Measurements from ENCODE around the gene PCBP3. TPM values are rescaled to one million over a fixed set of nuclear protein-coding genes. Genes with fewer than 3 reads are reported as not detected.

Gene PCBP3
- total RNA-seq, 1 donor from 2014 or later: 11.8 TPM

GRCh38 chr21:45989355-45990048 lies 346.0 kb downstream of the PCBP3 start:
- Mint-ChIP-seq H3K27ac (ENCODE audit: unreplicated experiment) (no peak overlapping the region), H3K4me3 (ENCODE audit: unreplicated experiment) (no peak overlapping the region), H3K4me1 (ENCODE audit: low read depth) (peaks cover 8% of the 10 kb centered on the region), H3K27me3 (ENCODE audit: low read depth) (no peaks in the 10 kb centered on the region), H3K9me3 (ENCODE audit: low read depth) (no peaks in the 10 kb centered on the region), H3K36me3 (ENCODE audit: low read depth) (peaks cover 18% of the 10 kb centered on the region)
- DNase-seq (ENCODE audit: low spot score): peak; percentile 93
- TF ChIP-seq CTCF (IDR thresholded peaks at IDR 0.05): no peak

- Mint-ChIP-seq H3K9me3 (ENCODE audit: low read depth) (no peaks in the 10 kb centered on the region), H3K27ac (ENCODE audit: unreplicated experiment) (no peak overlapping the region), H3K27me3 (ENCODE audit: low read depth) (no peaks in the 10 kb centered on the region), H3K4me3 (ENCODE audit: unreplicated experiment) (no peak overlapping the region), H3K36me3 (ENCODE audit: low read depth) (peaks cover 14% of the 10 kb centered on the region), H3K4me1 (ENCODE audit: low read depth) (peaks cover 4% of the 10 kb centered on the region)
- DNase-seq (ENCODE audit: low spot score): peak; percentile 63
- TF ChIP-seq CTCF (IDR thresholded peaks at IDR 0.05): no peak
Observed at GRCh38 chr21:45990049-45990711, 346.7 kb downstream of the PCBP3 start.

GRCh38 chr21:45990741-45991605 lies 347.4 kb downstream of the PCBP3 start:
- no peaks in the 10 kb centered on the region for H3K27me3 Mint-ChIP-seq (ENCODE audit: low read depth)
- H3K36me3 Mint-ChIP-seq (ENCODE audit: low read depth): peaks cover 12% of the 10 kb centered on the region
- H3K4me1 Mint-ChIP-seq (ENCODE audit: low read depth): peaks cover 4% of the 10 kb centered on the region
- H3K9me3 Mint-ChIP-seq (ENCODE audit: low read depth): no peaks in the 10 kb centered on the region
- peak; percentile 91 for DNase-seq (ENCODE audit: low spot score)
- no peak for TF ChIP-seq CTCF (IDR thresholded peaks at IDR 0.05)
- H3K27ac Mint-ChIP-seq (ENCODE audit: unreplicated experiment): no peak overlapping the region
- H3K4me3 Mint-ChIP-seq (ENCODE audit: unreplicated experiment): no peak overlapping the region

- Mint-ChIP-seq H3K4me3 (ENCODE audit: unreplicated experiment) (no peak overlapping the region), H3K4me1 (ENCODE audit: low read depth) (peaks cover 4% of the 10 kb centered on the region), H3K9me3 (ENCODE audit: low read depth) (no peaks in the 10 kb centered on the region), H3K27ac (ENCODE audit: unreplicated experiment) (peak overlapping the region; percentile 17), H3K36me3 (ENCODE audit: low read depth) (peaks cover 10% of the 10 kb centered on the region), H3K27me3 (ENCODE audit: low read depth) (no peaks in the 10 kb centered on the region)
- TF ChIP-seq CTCF (IDR thresholded peaks at IDR 0.05): no peak
- peak; percentile 58 for DNase-seq (ENCODE audit: low spot score)
Observed at GRCh38 chr21:45991606-45992300, 348.2 kb downstream of the PCBP3 start.

Other genes starting within 250 kb of the PCBP3 start
- gene COL18A1, start 238.6 kb upstream of the PCBP3 start, total RNA-seq: 322 to 628 TPM (median 616 TPM) in 3 replicates
- gene SLC19A1, start 101.3 kb upstream of the PCBP3 start, total RNA-seq: 6.5 to 12.7 TPM (median 7.8 TPM) in 3 replicates

All from chondrocyte (in vitro differentiated cells).